Measurements from ENCODE around the gene LGR4. TPM values are rescaled to one million over a fixed set of nuclear protein-coding genes. Genes with fewer than 3 reads are reported as not detected.

Gene LGR4
- total and polyA plus RNA-seq, 2 of the 13 experiments (the other 11 are each of a cell fraction or from before 2014, with no cell fraction given) = 42.1 to 68.7 TPM

DNA sequence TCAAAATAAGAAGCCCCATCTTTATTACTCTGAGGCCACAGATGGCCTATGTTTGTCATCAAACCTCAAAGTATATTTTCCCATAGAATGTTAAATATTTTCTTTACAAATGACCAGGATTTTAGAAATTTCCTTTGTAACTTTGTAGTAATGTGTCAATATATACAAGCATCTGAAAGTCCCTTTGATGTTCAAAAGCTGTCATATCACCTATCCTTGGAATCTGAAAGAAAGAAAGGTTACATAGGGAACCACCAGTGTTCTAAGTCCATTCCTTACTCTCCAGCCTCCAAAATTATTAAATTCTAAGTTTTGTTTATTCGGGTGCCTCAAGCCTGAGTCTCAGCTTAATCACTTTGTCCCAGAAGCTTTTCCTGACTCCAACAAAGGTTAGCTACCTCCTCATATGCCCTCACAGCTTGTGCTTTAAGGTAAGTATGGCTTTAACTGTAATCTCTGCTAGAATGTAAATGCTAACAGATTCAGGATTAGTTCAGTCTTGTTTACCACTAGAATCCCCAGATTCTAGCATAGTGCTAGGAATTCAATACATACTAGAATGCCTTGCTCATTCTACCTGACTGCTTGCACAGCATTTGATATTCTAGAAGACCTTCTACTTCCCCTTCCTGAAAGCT, 141.8 kb downstream of the LGR4 start (continued):
- TF ChIP-seq AHDC1 (CRISPR knock-in tag; IDR thresholded peaks at IDR 0.05; ENCODE audit: borderline replicate concordance) (peak; percentile 73; the same call in 1 of the 2 replicates), HOMEZ (CRISPR knock-in tag; IDR thresholded peaks at IDR 0.05; ENCODE audit: low read depth) (no peak; the same call in 1 of the 2 replicates), HNRNPL (IDR thresholded peaks at IDR 0.05; ENCODE audit: low read depth, low read length) (no peak), ZBED4 (CRISPR knock-in tag; IDR thresholded peaks at IDR 0.05; ENCODE audit: borderline replicate concordance) (no peak), MLXIP (CRISPR knock-in tag; IDR thresholded peaks at IDR 0.05; ENCODE audit: borderline replicate concordance) (no peak), ZNF12 (CRISPR knock-in tag; IDR thresholded peaks at IDR 0.05) (no peak), HCFC1 (IDR thresholded peaks at IDR 0.05; ENCODE audit: low read depth, low read length) (no peak), ATF1 (CRISPR knock-in tag; IDR thresholded peaks at IDR 0.05) (no peak)

Measured in HepG2 (cell line).